ENCODE measurements around the gene MACROD1. TPM values are rescaled to one million over a fixed set of nuclear protein-coding genes. Genes with fewer than 3 reads are reported as not detected.

The MACROD1 gene
- total RNA-seq, 2 donors from 2014 or later = 50.7 to 59.0 TPM

DNA sequence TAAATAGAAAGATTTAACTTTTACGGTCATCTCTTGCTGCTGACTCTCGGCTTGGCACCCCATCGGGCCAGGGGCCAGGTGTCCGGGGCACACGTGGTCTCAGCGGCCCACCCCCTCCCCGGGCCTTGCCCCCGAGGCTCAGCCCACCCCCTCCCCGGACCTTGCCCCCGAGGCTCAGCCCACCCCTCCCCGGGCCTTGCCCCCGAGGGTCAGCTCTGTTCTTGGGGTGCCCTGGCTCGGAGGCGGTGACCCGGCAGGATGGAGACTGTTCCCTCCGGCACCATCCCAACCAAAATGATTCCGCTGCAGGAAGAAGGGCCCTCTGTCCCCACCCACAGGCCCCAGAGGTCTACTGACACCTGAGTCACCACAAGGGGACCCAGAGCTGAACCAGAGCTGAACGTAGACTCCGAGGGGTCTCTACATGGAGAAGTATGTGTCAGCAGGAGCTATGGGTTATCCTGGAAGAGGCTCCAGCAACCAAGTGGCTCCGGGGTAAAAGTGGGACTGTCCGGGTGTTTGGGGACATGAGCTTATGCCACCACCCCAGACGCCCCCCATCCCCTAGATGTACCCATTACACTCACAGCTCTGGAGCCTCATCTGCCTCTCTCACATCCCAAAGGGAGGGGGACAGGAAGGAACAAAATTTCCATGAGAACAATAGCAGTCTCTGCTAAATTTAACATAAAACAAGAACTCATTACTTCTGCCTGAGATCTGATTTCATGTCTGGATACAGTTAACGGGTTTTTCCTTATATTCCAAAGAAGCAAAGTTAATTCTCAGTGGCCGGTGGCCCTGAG lies 38.4 kb downstream of the MACROD1 start:
- Histone ChIP-seq H3K27ac (no peak overlapping the region), H3K4me3 (no peak overlapping the region), H3K27me3 (no peaks in the 10 kb centered on the region), H3K9me3 (no peaks in the 10 kb centered on the region), H3K4me1 (peaks cover 0 to 33% of the 10 kb centered on the region in 2 donors), H3K36me3 (no peaks in the 10 kb centered on the region)
- TF ChIP-seq, protein P1, sequence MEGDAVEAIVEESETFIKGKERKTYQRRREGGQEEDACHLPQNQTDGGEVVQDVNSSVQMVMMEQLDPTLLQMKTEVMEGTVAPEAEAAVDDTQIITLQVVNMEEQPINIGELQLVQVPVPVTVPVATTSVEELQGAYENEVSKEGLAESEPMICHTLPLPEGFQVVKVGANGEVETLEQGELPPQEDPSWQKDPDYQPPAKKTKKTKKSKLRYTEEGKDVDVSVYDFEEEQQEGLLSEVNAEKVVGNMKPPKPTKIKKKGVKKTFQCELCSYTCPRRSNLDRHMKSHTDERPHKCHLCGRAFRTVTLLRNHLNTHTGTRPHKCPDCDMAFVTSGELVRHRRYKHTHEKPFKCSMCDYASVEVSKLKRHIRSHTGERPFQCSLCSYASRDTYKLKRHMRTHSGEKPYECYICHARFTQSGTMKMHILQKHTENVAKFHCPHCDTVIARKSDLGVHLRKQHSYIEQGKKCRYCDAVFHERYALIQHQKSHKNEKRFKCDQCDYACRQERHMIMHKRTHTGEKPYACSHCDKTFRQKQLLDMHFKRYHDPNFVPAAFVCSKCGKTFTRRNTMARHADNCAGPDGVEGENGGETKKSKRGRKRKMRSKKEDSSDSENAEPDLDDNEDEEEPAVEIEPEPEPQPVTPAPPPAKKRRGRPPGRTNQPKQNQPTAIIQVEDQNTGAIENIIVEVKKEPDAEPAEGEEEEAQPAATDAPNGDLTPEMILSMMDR (IDR thresholded peaks at IDR 0.05) = no peak
- DNase-seq (ENCODE audit: low spot score) = no peak

DNA sequence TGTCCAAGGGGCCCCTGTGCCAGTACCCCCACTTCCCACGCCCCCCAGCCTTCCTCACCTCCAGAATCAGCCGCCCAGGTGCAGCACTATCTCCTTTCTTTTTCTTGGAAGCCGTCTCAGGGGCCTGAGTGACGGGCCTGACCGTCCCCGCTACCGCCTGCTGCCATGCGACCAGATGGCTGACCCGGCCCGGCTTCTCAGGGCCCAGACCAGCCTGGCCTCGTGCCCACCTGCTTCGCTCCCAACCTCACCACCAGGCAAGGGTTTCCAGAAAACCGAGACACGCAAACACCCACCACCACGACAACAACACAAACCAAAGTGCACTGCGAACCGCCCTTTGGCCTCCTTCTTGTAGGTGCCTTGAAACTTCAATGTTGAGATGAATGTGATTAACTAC lies 39.1 kb downstream of the MACROD1 start:
- no peaks in the 10 kb centered on the region for H3K27me3 ChIP-seq
- H3K4me1 ChIP-seq = peaks cover 0 to 27% of the 10 kb centered on the region in 2 donors
- TF ChIP-seq, protein P1 (IDR thresholded peaks at IDR 0.05) = no peak
- no peaks in the 10 kb centered on the region for H3K9me3 ChIP-seq
- no peak overlapping the region for H3K4me3 ChIP-seq
- no peak for DNase-seq (ENCODE audit: low spot score)
- H3K36me3 ChIP-seq = no peaks in the 10 kb centered on the region
- H3K27ac ChIP-seq = no peak overlapping the region

DNA sequence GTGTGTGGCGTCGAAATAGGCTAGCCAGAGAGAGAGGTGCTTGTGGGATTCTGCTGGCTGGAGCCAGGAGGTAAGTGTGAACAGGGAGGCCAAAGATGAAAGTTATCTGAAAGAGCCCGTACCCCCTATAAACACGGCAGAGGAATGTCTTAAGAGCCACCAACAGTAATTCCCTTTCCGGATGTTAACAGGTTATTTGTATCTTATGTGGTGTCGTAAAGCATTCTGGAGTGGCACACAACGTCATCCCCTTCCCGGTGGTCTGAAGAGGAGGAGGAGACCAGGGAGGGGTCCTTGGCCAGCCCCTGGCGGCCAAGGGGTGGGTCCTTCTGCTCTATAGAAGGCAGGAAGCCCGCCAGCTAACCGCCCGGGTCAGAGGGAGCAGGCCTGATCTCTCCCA lies 39.5 kb downstream of the MACROD1 start:
- Histone ChIP-seq H3K27ac (no peak overlapping the region), H3K36me3 (no peaks in the 10 kb centered on the region), H3K27me3 (no peaks in the 10 kb centered on the region), H3K9me3 (no peaks in the 10 kb centered on the region), H3K4me1 (peaks cover 0 to 23% of the 10 kb centered on the region in 2 donors), H3K4me3 (no peak overlapping the region)
- no peak for DNase-seq (ENCODE audit: low spot score)
- TF ChIP-seq, protein P1 (IDR thresholded peaks at IDR 0.05) = no peak

DNA sequence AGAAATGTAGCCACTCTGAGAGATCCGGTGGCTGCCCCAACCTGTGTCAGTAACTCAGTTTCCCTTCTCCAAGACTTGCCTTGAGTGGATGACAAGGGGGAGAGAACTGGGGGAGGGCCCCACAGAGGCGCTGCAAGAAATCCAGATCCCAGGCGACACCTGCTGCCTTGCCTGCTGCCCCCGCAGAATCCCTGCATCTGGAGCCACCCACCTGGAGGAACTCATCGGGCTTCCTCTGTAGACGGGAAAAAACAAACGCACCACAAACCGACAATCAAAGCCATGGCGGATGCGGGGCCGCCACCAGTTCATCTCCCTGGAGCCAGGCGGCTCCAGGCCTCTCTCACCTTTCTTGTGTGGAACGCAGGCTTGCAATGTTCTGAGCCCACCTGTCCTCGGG lies 40.2 kb downstream of the MACROD1 start:
- TF ChIP-seq, protein P1 (IDR thresholded peaks at IDR 0.05) = no peak
- no peaks in the 10 kb centered on the region for H3K36me3 ChIP-seq
- H3K27ac ChIP-seq = no peak overlapping the region
- no peaks in the 10 kb centered on the region for H3K27me3 ChIP-seq
- peaks cover 0 to 18% of the 10 kb centered on the region in 2 donors for H3K4me1 ChIP-seq
- no peaks in the 10 kb centered on the region for H3K9me3 ChIP-seq
- H3K4me3 ChIP-seq = no peak overlapping the region
- DNase-seq (ENCODE audit: low spot score) = no peak

DNA sequence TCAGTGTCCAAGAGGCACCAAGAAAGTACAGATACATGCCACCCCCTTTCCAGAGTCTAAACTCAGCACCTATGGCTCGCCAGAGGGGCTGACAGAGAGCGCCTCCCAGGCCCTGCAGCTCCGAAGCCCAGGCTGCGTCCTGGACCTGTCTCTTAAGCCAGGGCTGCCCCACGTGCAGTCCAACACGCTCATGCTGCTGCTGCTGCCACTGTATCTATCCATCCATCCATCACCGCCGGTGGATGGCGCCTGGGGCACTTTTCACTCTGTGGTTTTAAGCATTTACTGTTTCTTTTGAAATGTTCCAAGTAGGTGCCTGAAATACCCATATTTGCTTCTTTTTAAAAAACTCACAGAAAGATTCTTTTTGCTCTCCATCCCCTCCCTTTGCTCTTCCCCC lies 41.8 kb downstream of the MACROD1 start:
- peaks cover 0 to 17% of the 10 kb centered on the region in 2 donors for H3K4me1 ChIP-seq
- no peaks in the 10 kb centered on the region for H3K27me3 ChIP-seq
- TF ChIP-seq, protein P1 (IDR thresholded peaks at IDR 0.05) = no peak
- no peak overlapping the region for H3K4me3 ChIP-seq
- no peaks in the 10 kb centered on the region for H3K36me3 ChIP-seq
- no peaks in the 10 kb centered on the region for H3K9me3 ChIP-seq
- H3K27ac ChIP-seq = no peak overlapping the region
- DNase-seq (ENCODE audit: low spot score) = no peak

DNA sequence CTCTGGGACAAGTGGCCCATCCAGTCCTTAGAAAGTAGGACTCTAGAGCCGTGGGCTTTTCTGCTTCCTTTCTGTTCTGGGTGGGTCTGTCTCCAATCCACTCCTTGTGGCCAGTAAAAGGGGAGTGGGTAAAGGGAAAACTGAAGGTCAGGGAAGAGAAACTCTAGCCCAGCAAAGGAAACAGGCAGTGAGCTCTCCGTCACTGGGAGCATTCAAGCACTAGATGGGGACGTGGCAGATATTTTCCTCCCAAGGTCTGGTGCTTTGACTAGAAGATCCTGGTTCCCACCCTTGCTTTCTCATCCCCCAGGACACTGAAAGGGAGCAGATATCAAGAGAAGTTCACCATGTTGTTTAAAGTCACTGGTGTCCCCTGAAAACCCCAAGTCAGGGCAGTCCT lies 42.2 kb downstream of the MACROD1 start:
- no peak overlapping the region for H3K27ac ChIP-seq
- no peaks in the 10 kb centered on the region for H3K36me3 ChIP-seq
- H3K4me1 ChIP-seq = peaks cover 0 to 17% of the 10 kb centered on the region in 2 donors
- TF ChIP-seq, protein P1 (IDR thresholded peaks at IDR 0.05) = no peak
- no peak for DNase-seq (ENCODE audit: low spot score)
- no peak overlapping the region for H3K4me3 ChIP-seq
- no peaks in the 10 kb centered on the region for H3K9me3 ChIP-seq
- no peaks in the 10 kb centered on the region for H3K27me3 ChIP-seq
